HEK293 (cell line): ENCODE data around the gene NMNAT2.

ENCODE experiments used
- CTCF ChIP-seq: fragments of 450-650 bp; formaldehyde crosslinking; IDR thresholded peaks from 2 replicates; pipeline ENCODE4 v1.5.1; 2016; ENCODE audit warnings: missing biosample characterization, missing genetic modification characterization
- ELK4 ChIP-seq: IDR thresholded peaks from 2 replicates; pipeline ENCODE4 v1.6.1; 2011; ENCODE audit warnings: mild to moderate bottlenecking, low read depth, low read length, borderline replicate concordance
- GFI1B ChIP-seq: fragments of 450-650 bp; formaldehyde crosslinking; IDR thresholded peaks from 2 replicates; pipeline ENCODE4 v1.5.1; 2016; ENCODE audit warnings: missing biosample characterization, missing genetic modification characterization
- INSM2 ChIP-seq: fragments of 450-650 bp; formaldehyde crosslinking; IDR thresholded peaks from 2 replicates; pipeline ENCODE4 v1.5.1; 2016; ENCODE audit warnings: missing biosample characterization, missing genetic modification characterization
- MYNN ChIP-seq: fragments of 450-650 bp; formaldehyde crosslinking; IDR thresholded peaks from 2 replicates; pipeline ENCODE4 v1.5.1; 2016; ENCODE audit warnings: missing biosample characterization, missing genetic modification characterization, borderline replicate concordance
- PATZ1 ChIP-seq: fragments of 450-650 bp; formaldehyde crosslinking; IDR thresholded peaks from 2 replicates; pipeline ENCODE4 v1.5.1; 2016; ENCODE audit warnings: missing biosample characterization, missing genetic modification characterization
- PBX3 ChIP-seq: sonication (generic); formaldehyde crosslinking; IDR thresholded peaks from 2 replicates; pipeline ENCODE4 v1.8.1; 2022; ENCODE audit warnings: mild to moderate bottlenecking, moderate library complexity, missing genetic modification reagents
- REST ChIP-seq: fragments of 450-650 bp; formaldehyde crosslinking; IDR thresholded peaks from 2 replicates; pipeline ENCODE4 v1.5.1; 2016; ENCODE audit warnings: missing biosample characterization, missing genetic modification characterization
- ZBTB7A ChIP-seq: fragments of 450-650 bp; formaldehyde crosslinking; IDR thresholded peaks from 2 replicates; pipeline ENCODE4 v1.5.1; 2016; ENCODE audit warnings: low read depth, missing biosample characterization, missing genetic modification characterization
- ZNF121 ChIP-seq: fragments of 450-650 bp; formaldehyde crosslinking; IDR thresholded peaks from 2 replicates; pipeline ENCODE4 v1.5.1; 2016; ENCODE audit warnings: missing biosample characterization, missing genetic modification characterization
- ZNF513 ChIP-seq: fragments of 450-650 bp; IDR thresholded peaks from 2 replicates; pipeline ENCODE4 v1.5.1; 2018; ENCODE audit warnings: missing biosample characterization, missing genetic modification characterization
- ZNF561 ChIP-seq: fragments of 450-650 bp; IDR thresholded peaks from 2 replicates; pipeline ENCODE4 v1.5.1; 2018; ENCODE audit warnings: missing biosample characterization, missing genetic modification characterization, borderline replicate concordance
- ZNF701 ChIP-seq: fragments of 450-650 bp; formaldehyde crosslinking; IDR thresholded peaks from 2 replicates; pipeline ENCODE4 v1.5.1; 2016; ENCODE audit warnings: missing biosample characterization, missing genetic modification characterization
- ZNF776 ChIP-seq: fragments of 450-650 bp; formaldehyde crosslinking; IDR thresholded peaks from 2 replicates; pipeline ENCODE4 v1.5.0; 2017; ENCODE audit warnings: missing biosample characterization, missing genetic modification characterization, borderline replicate concordance

GRCh38 chr1:183278739-183279591 is 139.2 kb downstream of the NMNAT2 start:
- TF ChIP-seq ZNF701 (no peak), ZNF513 (tag by site-specific recombination) (no peak), REST (tag by site-specific recombination) (no peak), INSM2 (tag by site-specific recombination) (no peak), ZBTB7A (tag by site-specific recombination) (no peak), GFI1B (tag by site-specific recombination) (no peak), ELK4 (no peak), PATZ1 (no peak), MYNN (tag by site-specific recombination) (no peak), CTCF (no peak), ZNF776 (tag by site-specific recombination) (no peak), PBX3 (CRISPR knock-in tag) (no peak), ZNF121 (tag by site-specific recombination) (no peak), ZNF561 (tag by site-specific recombination) (no peak)
